K562 (cell line): ENCODE data around the gene CDKN2AIPNL. TPM values are rescaled to one million over a fixed set of nuclear protein-coding genes. Genes with fewer than 3 reads are reported as not detected.
A peak's percentile ranks its signal among the peaks of the same experiment; 100 is the strongest.

Experiments
- C11orf30 ChIP-seq: fragments of 450-650 bp; IDR thresholded peaks from 2 replicates; pipeline ENCODE4 v1.6.1; 2016; ENCODE audit warnings: low read depth, mild to moderate bottlenecking
- KAT7 ChIP-seq: sonication (generic); formaldehyde crosslinking; IDR thresholded peaks from 2 replicates; pipeline ENCODE4 v1.8.0; 2022; ENCODE audit warnings: missing genetic modification reagents, mild to moderate bottlenecking, borderline replicate concordance
- MEIS2 ChIP-seq: fragments of 450-650 bp; IDR thresholded peaks from 2 replicates; pipeline ENCODE4 v1.6.1; 2014; ENCODE audit warnings: mild to moderate bottlenecking; ENCODE audit not compliant: partially characterized antibody
- PHF8 ChIP-seq: fragments of 200-600 bp; sonication (generic); IDR thresholded peaks from 2 replicates; pipeline ENCODE4 v1.6.1; 2012; ENCODE audit warnings: mixed run types, mild to moderate bottlenecking, inconsistent platforms, low read length, moderate library complexity, borderline replicate concordance
- POU5F1 ChIP-seq: fragments of 150-350 bp; IDR thresholded peaks from 2 replicates; pipeline ENCODE4 v1.6.1; 2014; ENCODE audit warnings: borderline replicate concordance, low read length, low read depth, mild to moderate bottlenecking; ENCODE audit not compliant: partially characterized antibody
- PURB ChIP-seq: sonication (generic); formaldehyde crosslinking; IDR thresholded peaks from 2 replicates; pipeline ENCODE4 v1.9.0; 2021; ENCODE audit warnings: low read depth, mild to moderate bottlenecking, missing genetic modification reagents
- RFX5 ChIP-seq: IDR thresholded peaks from 2 replicates; pipeline ENCODE4 v1.6.1; 2011; ENCODE audit warnings: low read depth, mild to moderate bottlenecking, improper control_type of control experiment, low read length
- RUNX1 ChIP-seq: sonication (generic); IDR thresholded peaks from 2 replicates; pipeline ENCODE4 v1.6.1; 2016; ENCODE audit warnings: antibody characterized with exemption, low read depth
- SMARCE1 ChIP-seq: fragments of 450-650 bp; IDR thresholded peaks from 2 replicates; pipeline ENCODE4 v1.7.1; 2016; ENCODE audit warnings: mild to moderate bottlenecking
- SP1 ChIP-seq: sonication (generic); formaldehyde crosslinking; IDR thresholded peaks from 2 replicates; pipeline ENCODE4 v1.8.1; 2022; ENCODE audit warnings: mild to moderate bottlenecking, missing genetic modification reagents
- SREBF1 ChIP-seq: fragments of 150-350 bp; IDR thresholded peaks from 2 replicates; pipeline ENCODE4 v1.6.1; 2014; ENCODE audit warnings: antibody characterized with exemption, low read depth, low read length, borderline replicate concordance
- SUPT5H ChIP-seq: fragments of 450-650 bp; IDR thresholded peaks from 2 replicates; pipeline ENCODE4 v1.6.1; 2016
- ZBTB7A ChIP-seq: IDR thresholded peaks from 2 replicates; pipeline ENCODE4 v1.6.1; 2011; ENCODE audit warnings: low read depth, mild to moderate bottlenecking, low read length, moderate library complexity, borderline replicate concordance; ENCODE audit not compliant: control insufficient read depth
- ZNF175 ChIP-seq: fragments of 200-800 bp; sonication (Bioruptor generic); IDR thresholded peaks from 2 replicates; pipeline ENCODE4 v1.6.1; 2016; ENCODE audit warnings: low read depth, mild to moderate bottlenecking, missing genetic modification characterization, missing compliant biosample characterization
- ZNF23 ChIP-seq: fragments of 250-450 bp; sonication (Bioruptor Pico); IDR thresholded peaks from 2 replicates; pipeline ENCODE4 v1.4.0; 2020; ENCODE audit warnings: mild to moderate bottlenecking
- polyA plus RNA-seq, 8 experiments: library from polyadenylated mRNA; depleted of rRNA in 4 of 8; stranded (reverse) in 5 of 8; unstranded in 3 of 8; fragments of >200 nt; fragmentation: Nextera tagmentation in 2 of 8; fragmentation: Illumina TruSeq in 1 of 8; extraction: Ambion mirVana in 2 of 8; extraction: Trizol in 1 of 8; gene quantifications; 2 replicates each; pipeline versions ENCODE4 v1.2.1 to v1.2.3, GENCODE V29; 2011 to 2014; ENCODE audit warnings: inconsistent platforms in 1 of 8, missing spikeins in 1 of 8
- total RNA-seq, 7 experiments: library from RNA; depleted of rRNA in 6 of 7; stranded (reverse); fragments of >200 nt in 6 of 7; fragmentation: Illumina TruSeq in 2 of 7; extraction: Trizol in 2 of 7; gene quantifications; 2 replicates each; pipeline versions ENCODE4 v1.2.1 to v1.2.3, GENCODE V29; 2011 to 2021; ENCODE audit warnings: low replicate concordance in 1 of 7
- TF ChIP-seq, protein P1 (sequence below): sonication (generic); formaldehyde crosslinking; IDR thresholded peaks from 2 replicates; pipeline ENCODE4 v1.8.1; 2023; ENCODE audit warnings: mild to moderate bottlenecking, missing genetic modification reagents, moderate library complexity
- TF ChIP-seq, protein P2 (sequence below): fragments of 250-450 bp; sonication (Bioruptor Pico); IDR thresholded peaks from 2 replicates; pipeline ENCODE4 v1.6.1; 2021; ENCODE audit warnings: mild to moderate bottlenecking
- TF ChIP-seq, protein P3 (sequence below), 3 experiments: fragments of 200-800 bp in 1 of 3; fragments of 250-450 bp in 1 of 3; fragments of 450-650 bp in 1 of 3; sonication (Bioruptor Pico) in 1 of 3; sonication (Bioruptor generic) in 1 of 3; formaldehyde crosslinking in 1 of 3; IDR thresholded peaks; 2 replicates each; pipeline versions ENCODE4 v1.6.1 to v1.8.0; 2016 to 2022; ENCODE audit warnings: mild to moderate bottlenecking in 2 of 3, missing genetic modification characterization in 2 of 3, missing compliant biosample characterization in 1 of 3, moderate library complexity in 1 of 3
- TF ChIP-seq, protein P4 (sequence below): IDR thresholded peaks from 2 replicates; pipeline ENCODE4 v1.6.1; 2011; ENCODE audit warnings: borderline replicate concordance, low read depth, mild to moderate bottlenecking, moderate library complexity, low read length; ENCODE audit not compliant: insufficient read depth, poor library complexity, severe bottlenecking

CDKN2AIPNL gene
- total and polyA plus RNA-seq, 9 of the 15 experiments (the other 6 are each of a cell fraction or from before 2014, with no cell fraction given), result 19.9 to 46.9 (median 42.2) TPM

DNA sequence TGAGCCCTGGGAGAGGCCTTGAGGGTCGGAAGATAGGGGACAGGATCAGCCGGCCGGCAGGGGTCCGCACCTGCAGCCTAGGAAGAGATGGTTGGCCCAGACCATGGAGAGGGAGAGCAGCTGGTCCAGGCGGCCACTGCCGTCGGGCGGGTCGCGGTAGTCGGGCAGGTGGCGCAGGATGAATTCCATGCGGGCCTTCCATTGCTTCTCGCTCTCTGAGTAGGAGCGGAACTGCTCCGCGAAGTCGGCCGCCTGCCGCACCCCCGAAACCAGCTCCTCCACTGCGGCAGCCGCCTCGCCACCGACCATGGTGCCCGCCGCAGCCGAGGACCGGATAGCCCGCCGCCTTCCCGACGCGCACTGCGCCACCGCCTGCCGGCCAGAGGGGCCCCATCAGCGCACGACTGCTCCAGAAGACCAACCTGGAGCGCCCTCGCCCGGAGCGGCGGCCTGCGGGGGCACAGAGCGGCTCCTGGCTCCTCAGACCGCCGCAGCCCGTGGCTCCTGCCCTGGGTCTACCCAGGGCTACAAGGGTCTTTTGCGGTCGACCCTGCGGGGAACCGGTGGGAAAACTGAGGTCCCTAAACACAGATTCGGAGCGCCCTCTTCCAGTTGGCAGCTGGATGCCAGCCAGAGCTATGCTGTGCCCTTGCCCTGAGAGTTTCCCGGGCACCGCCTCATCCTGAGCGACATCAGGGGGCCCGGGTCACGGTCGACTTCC is at the start of gene CDKN2AIPNL (continued):
- TF ChIP-seq PHF8, result peak; percentile 95; the same call in 1 of the 2 replicates
- TF ChIP-seq, protein P1, sequence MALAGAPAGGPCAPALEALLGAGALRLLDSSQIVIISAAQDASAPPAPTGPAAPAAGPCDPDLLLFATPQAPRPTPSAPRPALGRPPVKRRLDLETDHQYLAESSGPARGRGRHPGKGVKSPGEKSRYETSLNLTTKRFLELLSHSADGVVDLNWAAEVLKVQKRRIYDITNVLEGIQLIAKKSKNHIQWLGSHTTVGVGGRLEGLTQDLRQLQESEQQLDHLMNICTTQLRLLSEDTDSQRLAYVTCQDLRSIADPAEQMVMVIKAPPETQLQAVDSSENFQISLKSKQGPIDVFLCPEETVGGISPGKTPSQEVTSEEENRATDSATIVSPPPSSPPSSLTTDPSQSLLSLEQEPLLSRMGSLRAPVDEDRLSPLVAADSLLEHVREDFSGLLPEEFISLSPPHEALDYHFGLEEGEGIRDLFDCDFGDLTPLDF (CRISPR knock-in tag), result peak; percentile 52; the same call in 1 of the 2 replicates
- TF ChIP-seq RUNX1, result no peak; the same call in 1 of the 2 replicates
- 0 out of 2 replicates have a peak, but pooled peaks have one; percentile 23 for TF ChIP-seq SREBF1
- TF ChIP-seq, protein P2, sequence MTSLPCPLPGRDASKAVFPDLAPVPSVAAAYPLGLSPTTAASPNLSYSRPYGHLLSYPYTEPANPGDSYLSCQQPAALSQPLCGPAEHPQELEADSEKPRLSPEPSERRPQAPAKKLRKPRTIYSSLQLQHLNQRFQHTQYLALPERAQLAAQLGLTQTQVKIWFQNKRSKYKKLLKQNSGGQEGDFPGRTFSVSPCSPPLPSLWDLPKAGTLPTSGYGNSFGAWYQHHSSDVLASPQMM, result no peak
- no peak for TF ChIP-seq KAT7 (CRISPR knock-in tag)
- no peak for TF ChIP-seq SMARCE1
- TF ChIP-seq POU5F1, result no peak
- TF ChIP-seq MEIS2, result no peak
- TF ChIP-seq C11orf30, result peak; percentile 89
- TF ChIP-seq ZNF23 (CRISPR knock-in tag), result no peak
- no peak for TF ChIP-seq PURB (CRISPR knock-in tag)
- TF ChIP-seq, protein P3, sequence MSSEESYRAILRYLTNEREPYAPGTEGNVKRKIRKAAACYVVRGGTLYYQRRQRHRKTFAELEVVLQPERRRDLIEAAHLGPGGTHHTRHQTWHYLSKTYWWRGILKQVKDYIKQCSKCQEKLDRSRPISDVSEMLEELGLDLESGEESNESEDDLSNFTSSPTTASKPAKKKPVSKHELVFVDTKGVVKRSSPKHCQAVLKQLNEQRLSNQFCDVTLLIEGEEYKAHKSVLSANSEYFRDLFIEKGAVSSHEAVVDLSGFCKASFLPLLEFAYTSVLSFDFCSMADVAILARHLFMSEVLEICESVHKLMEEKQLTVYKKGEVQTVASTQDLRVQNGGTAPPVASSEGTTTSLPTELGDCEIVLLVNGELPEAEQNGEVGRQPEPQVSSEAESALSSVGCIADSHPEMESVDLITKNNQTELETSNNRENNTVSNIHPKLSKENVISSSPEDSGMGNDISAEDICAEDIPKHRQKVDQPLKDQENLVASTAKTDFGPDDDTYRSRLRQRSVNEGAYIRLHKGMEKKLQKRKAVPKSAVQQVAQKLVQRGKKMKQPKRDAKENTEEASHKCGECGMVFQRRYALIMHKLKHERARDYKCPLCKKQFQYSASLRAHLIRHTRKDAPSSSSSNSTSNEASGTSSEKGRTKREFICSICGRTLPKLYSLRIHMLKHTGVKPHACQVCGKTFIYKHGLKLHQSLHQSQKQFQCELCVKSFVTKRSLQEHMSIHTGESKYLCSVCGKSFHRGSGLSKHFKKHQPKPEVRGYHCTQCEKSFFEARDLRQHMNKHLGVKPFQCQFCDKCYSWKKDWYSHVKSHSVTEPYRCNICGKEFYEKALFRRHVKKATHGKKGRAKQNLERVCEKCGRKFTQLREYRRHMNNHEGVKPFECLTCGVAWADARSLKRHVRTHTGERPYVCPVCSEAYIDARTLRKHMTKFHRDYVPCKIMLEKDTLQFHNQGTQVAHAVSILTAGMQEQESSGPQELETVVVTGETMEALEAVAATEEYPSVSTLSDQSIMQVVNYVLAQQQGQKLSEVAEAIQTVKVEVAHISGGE (CRISPR knock-in tag; IDR thresholded peaks at IDR 0.05), result 0 out of 6 replicates have a peak, but pooled peaks of 1 of the 3 experiments have one; percentile 20
- TF ChIP-seq SUPT5H, result peak; percentile 94
- TF ChIP-seq RFX5, result no peak
- peak; percentile 41; the same call in 1 of the 2 replicates for TF ChIP-seq ZBTB7A
- TF ChIP-seq SP1 (CRISPR knock-in tag), result peak; percentile 80
- no peak for TF ChIP-seq ZNF175 (CRISPR knock-in tag)
- TF ChIP-seq, protein P4, sequence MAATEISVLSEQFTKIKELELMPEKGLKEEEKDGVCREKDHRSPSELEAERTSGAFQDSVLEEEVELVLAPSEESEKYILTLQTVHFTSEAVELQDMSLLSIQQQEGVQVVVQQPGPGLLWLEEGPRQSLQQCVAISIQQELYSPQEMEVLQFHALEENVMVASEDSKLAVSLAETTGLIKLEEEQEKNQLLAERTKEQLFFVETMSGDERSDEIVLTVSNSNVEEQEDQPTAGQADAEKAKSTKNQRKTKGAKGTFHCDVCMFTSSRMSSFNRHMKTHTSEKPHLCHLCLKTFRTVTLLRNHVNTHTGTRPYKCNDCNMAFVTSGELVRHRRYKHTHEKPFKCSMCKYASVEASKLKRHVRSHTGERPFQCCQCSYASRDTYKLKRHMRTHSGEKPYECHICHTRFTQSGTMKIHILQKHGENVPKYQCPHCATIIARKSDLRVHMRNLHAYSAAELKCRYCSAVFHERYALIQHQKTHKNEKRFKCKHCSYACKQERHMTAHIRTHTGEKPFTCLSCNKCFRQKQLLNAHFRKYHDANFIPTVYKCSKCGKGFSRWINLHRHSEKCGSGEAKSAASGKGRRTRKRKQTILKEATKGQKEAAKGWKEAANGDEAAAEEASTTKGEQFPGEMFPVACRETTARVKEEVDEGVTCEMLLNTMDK, result peak; percentile 99
